Measurements from ENCODE around the gene C3orf18. TPM values are rescaled to one million over a fixed set of nuclear protein-coding genes. Genes with fewer than 3 reads are reported as not detected.

C3orf18 gene
- total RNA-seq, 4 donors from 2014 or later, result 1.9 to 10.2 (median 4.3) TPM

GRCh38 chr3:50586763-50587070, 19.2 kb upstream of the C3orf18 start:
- Histone ChIP-seq H3K9me3 (no peaks in the 10 kb centered on the region), H3K4me3 (no peak overlapping the region), H3K27me3 (no peaks in the 10 kb centered on the region), H3K27ac (no peak overlapping the region), H3K36me3 (no peaks in the 10 kb centered on the region), H3K4me1 (peaks cover 0 to 6% (median 4%) of the 10 kb centered on the region in 4 donors)
- intact Hi-C loops (cut with DNase I; ENCODE audit: low total_unique reads) (no loop called here), in situ Hi-C loops (cut with MboI; ENCODE audit: low pct_ligation_motif_present in 1 of 4, low pct_unique_long_range_greater_than_20kb in 1 of 4, low sequenced_read_pairs in 3 of 4) (no loop called here)
- DNase-seq, result no peak
- WGBS, 2 donors (ENCODE audit: low coverage in 1 of 2), result 52% methylated on average over 3 of the region's 3 CpGs; no CpG with 5 or more reads in 1 of the 2 donors
- TF ChIP-seq EP300 (IDR thresholded peaks at IDR 0.05; ENCODE audit: low read depth), result no peak
- no peak for TF ChIP-seq POLR2A (IDR thresholded peaks at IDR 0.05)
- no peak for TF ChIP-seq POLR2AphosphoS5 (IDR thresholded peaks at IDR 0.05)
- no peak for TF ChIP-seq CTCF (IDR thresholded peaks at IDR 0.05)

- no peak for DNase-seq
- Histone ChIP-seq H3K9me3 (no peaks in the 10 kb centered on the region), H3K27ac (no peak overlapping the region), H3K4me3 (no peak overlapping the region), H3K27me3 (no peaks in the 10 kb centered on the region), H3K4me1 (peaks cover 0 to 5% (median 3%) of the 10 kb centered on the region in 4 donors), H3K36me3 (no peaks in the 10 kb centered on the region)
- intact Hi-C loops (cut with DNase I; ENCODE audit: low total_unique reads), result no loop called here
- in situ Hi-C loops (cut with MboI; ENCODE audit: low pct_ligation_motif_present in 1 of 4, low pct_unique_long_range_greater_than_20kb in 1 of 4, low sequenced_read_pairs in 3 of 4), result no loop called here
- no peak for TF ChIP-seq POLR2AphosphoS5 (IDR thresholded peaks at IDR 0.05)
- no peak for TF ChIP-seq EP300 (IDR thresholded peaks at IDR 0.05; ENCODE audit: low read depth)
- no peak for TF ChIP-seq POLR2A (IDR thresholded peaks at IDR 0.05)
- no peak for TF ChIP-seq CTCF (IDR thresholded peaks at IDR 0.05)
- WGBS, 2 donors (ENCODE audit: low coverage in 1 of 2), result 70 to 85% methylated on average over 2 to 6 of the region's 6 CpGs
Observed at GRCh38 chr3:50585919-50586762, 18.6 kb upstream of the C3orf18 start.

- WGBS, 2 donors (ENCODE audit: low coverage in 1 of 2), result 58 to 82% methylated on average over 2 of the region's 2 CpGs
- in situ Hi-C loops (cut with MboI; ENCODE audit: low pct_ligation_motif_present in 1 of 4, low pct_unique_long_range_greater_than_20kb in 1 of 4, low sequenced_read_pairs in 3 of 4) (no loop called here), intact Hi-C loops (cut with DNase I; ENCODE audit: low total_unique reads) (no loop called here)
- H3K4me1 ChIP-seq, result no peaks in the 10 kb centered on the region
- H3K27ac ChIP-seq, result no peak overlapping the region
- no peak overlapping the region for H3K4me3 ChIP-seq
- H3K36me3 ChIP-seq, result no peaks in the 10 kb centered on the region
- no peaks in the 10 kb centered on the region for H3K27me3 ChIP-seq
- no peak for TF ChIP-seq EP300 (IDR thresholded peaks at IDR 0.05; ENCODE audit: low read depth)
- TF ChIP-seq POLR2AphosphoS5 (IDR thresholded peaks at IDR 0.05), result no peak
- H3K9me3 ChIP-seq, result no peaks in the 10 kb centered on the region
- no peak for DNase-seq
Observed at GRCh38 chr3:50584391-50584790, 16.8 kb upstream of the C3orf18 start.

- WGBS, 2 donors (ENCODE audit: low coverage in 1 of 2), result 88% methylated on average over 6 of the region's 6 CpGs; no CpG with 5 or more reads in 1 of the 2 donors
- Histone ChIP-seq H3K4me3 (no peak overlapping the region), H3K4me1 (no peaks in the 10 kb centered on the region), H3K27ac (no peak overlapping the region), H3K9me3 (no peaks in the 10 kb centered on the region), H3K27me3 (no peaks in the 10 kb centered on the region), H3K36me3 (no peaks in the 10 kb centered on the region)
- no peak for DNase-seq
- TF ChIP-seq EP300 (IDR thresholded peaks at IDR 0.05; ENCODE audit: low read depth), result no peak
- peak in 2 of 3 donors; percentile 10 to 55 for TF ChIP-seq POLR2AphosphoS5 (IDR thresholded peaks at IDR 0.05)
- TF ChIP-seq CTCF (IDR thresholded peaks at IDR 0.05), result no peak
- no peak for TF ChIP-seq POLR2A (IDR thresholded peaks at IDR 0.05)
- intact Hi-C loops (cut with DNase I; ENCODE audit: low total_unique reads), result no loop called here
- in situ Hi-C loops (cut with MboI; ENCODE audit: low pct_ligation_motif_present in 1 of 4, low pct_unique_long_range_greater_than_20kb in 1 of 4, low sequenced_read_pairs in 3 of 4), result no loop called here
Observed at GRCh38 chr3:50583897-50584296, 16.4 kb upstream of the C3orf18 start.

Measured in transverse colon (tissue), 4 donors.